OCI-LY7 (cell line): ENCODE measurements around the gene SLC17A7.

Experiments
- EZH2phosphoT487 ChIP-seq: fragments of 200-600 bp; sonication (generic); IDR thresholded peaks from 2 replicates; pipeline ENCODE4 v1.6.1; 2018; ENCODE audit warnings: low read depth, borderline replicate concordance, mild to moderate bottlenecking, mixed run types, antibody characterized with exemption, low read length, moderate library complexity, mixed read lengths
- TF ChIP-seq, protein P1 (sequence below): fragments of 200-600 bp; sonication (generic); conservative IDR thresholded peaks from 2 replicates; pipeline ENCODE4 v1.5.1; 2014; ENCODE audit warnings: mild to moderate bottlenecking, antibody characterized with exemption, low read length, moderate library complexity, mixed read lengths

DNA sequence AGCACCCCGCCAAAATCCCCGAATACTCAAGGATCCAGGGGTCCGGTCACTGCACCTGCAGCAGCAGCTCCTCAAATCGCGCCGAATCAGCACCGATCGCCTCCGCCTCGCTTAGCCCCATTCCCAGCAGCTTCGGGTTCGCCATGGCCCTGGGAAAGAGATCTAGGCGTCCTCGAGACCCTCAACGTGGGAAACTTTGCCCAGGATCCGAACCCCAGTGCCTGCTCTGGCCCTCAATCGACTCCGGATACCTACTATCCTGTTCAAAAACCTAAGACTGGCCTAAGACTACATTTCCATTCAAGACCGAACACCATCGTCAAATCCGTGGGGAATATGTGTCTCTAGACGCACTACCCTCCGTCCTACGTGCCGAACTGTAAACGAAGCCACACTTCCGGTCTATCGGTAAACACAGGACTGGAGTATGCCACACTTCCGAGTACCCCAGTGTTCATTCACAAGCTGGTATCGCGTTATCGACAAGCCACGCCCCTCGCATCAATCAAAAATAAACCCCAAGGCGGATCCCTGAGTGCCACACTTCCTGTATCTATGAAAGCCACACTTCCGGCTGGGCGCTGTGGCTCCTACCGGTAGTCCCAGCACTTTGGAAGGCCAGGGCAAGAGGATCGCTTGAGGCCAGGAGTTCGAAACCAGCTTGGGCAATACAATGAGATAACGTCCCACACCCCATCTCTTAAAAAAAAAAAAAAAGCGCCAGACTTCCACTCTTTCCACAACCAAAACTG is 10.3 kb upstream of the SLC17A7 start, which contains the start of gene PIH1D1:
- TF ChIP-seq, protein P1, sequence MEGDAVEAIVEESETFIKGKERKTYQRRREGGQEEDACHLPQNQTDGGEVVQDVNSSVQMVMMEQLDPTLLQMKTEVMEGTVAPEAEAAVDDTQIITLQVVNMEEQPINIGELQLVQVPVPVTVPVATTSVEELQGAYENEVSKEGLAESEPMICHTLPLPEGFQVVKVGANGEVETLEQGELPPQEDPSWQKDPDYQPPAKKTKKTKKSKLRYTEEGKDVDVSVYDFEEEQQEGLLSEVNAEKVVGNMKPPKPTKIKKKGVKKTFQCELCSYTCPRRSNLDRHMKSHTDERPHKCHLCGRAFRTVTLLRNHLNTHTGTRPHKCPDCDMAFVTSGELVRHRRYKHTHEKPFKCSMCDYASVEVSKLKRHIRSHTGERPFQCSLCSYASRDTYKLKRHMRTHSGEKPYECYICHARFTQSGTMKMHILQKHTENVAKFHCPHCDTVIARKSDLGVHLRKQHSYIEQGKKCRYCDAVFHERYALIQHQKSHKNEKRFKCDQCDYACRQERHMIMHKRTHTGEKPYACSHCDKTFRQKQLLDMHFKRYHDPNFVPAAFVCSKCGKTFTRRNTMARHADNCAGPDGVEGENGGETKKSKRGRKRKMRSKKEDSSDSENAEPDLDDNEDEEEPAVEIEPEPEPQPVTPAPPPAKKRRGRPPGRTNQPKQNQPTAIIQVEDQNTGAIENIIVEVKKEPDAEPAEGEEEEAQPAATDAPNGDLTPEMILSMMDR = no peak
- no peak for TF ChIP-seq EZH2phosphoT487
